CD4-positive, alpha-beta memory T cell (primary cell): ENCODE measurements around the gene ITSN1. TPM values are rescaled to one million over a fixed set of nuclear protein-coding genes. Genes with fewer than 3 reads are reported as not detected.

Experiments used
- CTCF ChIA-PET: fragments of 350-600 bp; sonication (Branson Sonifier 250); formaldehyde crosslinking; loops from one replicate; lab custom pipeline; 2021; ENCODE audit warnings: inconsistent platforms; ENCODE audit not compliant: partially characterized antibody; lab: Charles Lee
- POLR2A ChIA-PET: fragments of 350-600 bp; sonication (Branson Sonifier 250); formaldehyde crosslinking; loops from one replicate; lab custom pipeline; 2021; ENCODE audit not compliant: partially characterized antibody; lab: Charles Lee
- DNase-seq, 5 donors: peaks; one replicate each; pipeline versions ENCODE4 v3.0.0 to v3.0.0-alpha.2; 2020 to 2022; ENCODE audit warnings: mixed read lengths in 1 of 5
- H3K27ac ChIP-seq: one replicate; pipeline ENCODE4 v1.7.0; 2013; ENCODE audit warnings: low read depth, low read length
- H3K27me3 ChIP-seq: 2 replicates; pipeline ENCODE4 v1.7.0; 2013; ENCODE audit warnings: mild to moderate bottlenecking, low read length, moderate library complexity; ENCODE audit not compliant: insufficient read depth
- H3K36me3 ChIP-seq: 2 replicates; pipeline ENCODE4 v1.7.0; 2013; ENCODE audit warnings: mild to moderate bottlenecking, low read length, moderate library complexity; ENCODE audit not compliant: insufficient read depth
- H3K4me1 ChIP-seq: 2 replicates; pipeline ENCODE4 v1.7.0; 2013; ENCODE audit warnings: mild to moderate bottlenecking, low read length, moderate library complexity; ENCODE audit not compliant: insufficient read depth
- H3K4me3 ChIP-seq, 2 donors: one replicate each; pipeline ENCODE4 v1.7.0; 2013; ENCODE audit warnings: low read length in 2 of 2, mild to moderate bottlenecking in 1 of 2
- H3K9me3 ChIP-seq, 2 donors: one replicate each; pipeline ENCODE4 v1.7.0; 2013; ENCODE audit warnings: low read length in 2 of 2, control low read depth in 1 of 2; ENCODE audit not compliant: control insufficient read depth in 1 of 2
- H3K27ac Mint-ChIP-seq, 7 donors: one replicate each; pipeline ENCODE4 v1.8.0; 2020 to 2021; ENCODE audit warnings: mixed read lengths in 7 of 7, mild to moderate bottlenecking in 6 of 7, inconsistent platforms in 3 of 7, moderate library complexity in 3 of 7
- H3K27me3 Mint-ChIP-seq, 2 donors: one replicate each; pipeline ENCODE4 v1.8.0; 2020 to 2021; ENCODE audit warnings: mixed read lengths in 2 of 2
- H3K36me3 Mint-ChIP-seq, 2 donors: one replicate each; pipeline ENCODE4 v1.8.0; 2020 to 2021; ENCODE audit warnings: mixed read lengths in 2 of 2, inconsistent platforms in 1 of 2, mild to moderate bottlenecking in 1 of 2
- H3K4me1 Mint-ChIP-seq, 4 donors: one replicate each; pipeline ENCODE4 v1.8.0; 2020 to 2021; ENCODE audit warnings: mixed read lengths in 4 of 4, mild to moderate bottlenecking in 1 of 4
- H3K4me3 Mint-ChIP-seq, 8 donors: one replicate each; pipeline ENCODE4 v1.8.0; 2020 to 2021; ENCODE audit warnings: mixed read lengths in 8 of 8, mild to moderate bottlenecking in 7 of 8, moderate library complexity in 6 of 8, inconsistent platforms in 3 of 8
- H3K9me3 Mint-ChIP-seq, 8 donors: one replicate each; pipeline ENCODE4 v1.8.0; 2020 to 2021; ENCODE audit warnings: mixed read lengths in 8 of 8, mild to moderate bottlenecking in 5 of 8, inconsistent platforms in 3 of 8, moderate library complexity in 1 of 8
- intact Hi-C: fragments of 100-400 bp; cut with micrococcal nuclease; formaldehyde crosslinking; loops from one replicate; pipeline ENCODE4 v1.15.1; 2023
- polyA plus RNA-seq, 2 donors: library from polyadenylated mRNA; unstranded; fragments of 300-500 nt; fragmentation: Illumina TruSeq; gene quantifications; one replicate each; pipeline ENCODE4 v1.2.3, GENCODE V29; 2021
- total RNA-seq, 2 experiments: library from RNA; stranded (reverse); gene quantifications; one replicate each; pipeline ENCODE4 v1.2.3, GENCODE V29; 2021

The ITSN1 gene
- total and polyA plus RNA-seq, 4 experiments from 2014 or later, result 1.0 to 3.9 (median 3.0) TPM

GRCh38 chr21:33734291-33734690 is 92.0 kb downstream of the ITSN1 start:
- Histone ChIP-seq H3K27me3 (no peaks in the 10 kb centered on the region), H3K27ac (no peak overlapping the region), H3K4me1 (no peaks in the 10 kb centered on the region), H3K9me3 (no peaks in the 10 kb centered on the region), H3K36me3 (no peaks in the 10 kb centered on the region), H3K4me3 (no peak overlapping the region)
- Mint-ChIP-seq H3K27ac (no peak overlapping the region), H3K4me1 (no peaks in the 10 kb centered on the region), H3K9me3 (no peaks in the 10 kb centered on the region), H3K36me3 (no peaks in the 10 kb centered on the region), H3K4me3 (no peak overlapping the region), H3K27me3 (no peaks in the 10 kb centered on the region)
- DNase-seq, result no peak
- CTCF ChIA-PET, result no interaction called here
- intact Hi-C loops, result no loop called here
- POLR2A ChIA-PET, result no interaction called here

- Histone ChIP-seq H3K4me3 (no peak overlapping the region), H3K4me1 (no peaks in the 10 kb centered on the region), H3K9me3 (no peaks in the 10 kb centered on the region), H3K27me3 (no peaks in the 10 kb centered on the region), H3K27ac (no peak overlapping the region), H3K36me3 (no peaks in the 10 kb centered on the region)
- no peak for DNase-seq
- Mint-ChIP-seq H3K4me3 (no peak overlapping the region), H3K27me3 (no peaks in the 10 kb centered on the region), H3K36me3 (no peaks in the 10 kb centered on the region), H3K27ac (no peak overlapping the region), H3K9me3 (no peaks in the 10 kb centered on the region), H3K4me1 (no peaks in the 10 kb centered on the region)
- CTCF ChIA-PET, result no interaction called here
- POLR2A ChIA-PET, result no interaction called here
- intact Hi-C loops, result no loop called here
Measured at GRCh38 chr21:33734818-33735217, 92.5 kb downstream of the ITSN1 start.

- H3K27me3 ChIP-seq, result no peaks in the 10 kb centered on the region
- no peaks in the 10 kb centered on the region for H3K4me1 ChIP-seq
- ChIA-PET POLR2A (no interaction called here), CTCF (interaction anchor here (0.6 kb wide), 1 partner anchor 51 kb away, joined by 3 read pairs; no protein-coding TSS in a partner anchor)
- DNase-seq, result no peak
- H3K4me3 Mint-ChIP-seq, result no peak overlapping the region
- intact Hi-C loops, result no loop called here
- no peaks in the 10 kb centered on the region for H3K36me3 ChIP-seq
- no peak overlapping the region for H3K4me3 ChIP-seq
- H3K9me3 Mint-ChIP-seq, result no peaks in the 10 kb centered on the region
- H3K27ac ChIP-seq, result no peak overlapping the region
- H3K27ac Mint-ChIP-seq, result no peak overlapping the region
- H3K27me3 Mint-ChIP-seq, result no peaks in the 10 kb centered on the region
- H3K36me3 Mint-ChIP-seq, result no peaks in the 10 kb centered on the region
- no peaks in the 10 kb centered on the region for H3K4me1 Mint-ChIP-seq
- H3K9me3 ChIP-seq, result no peaks in the 10 kb centered on the region
Measured at GRCh38 chr21:33736569-33736968, 94.3 kb downstream of the ITSN1 start.

- H3K9me3 ChIP-seq, result no peaks in the 10 kb centered on the region
- DNase-seq, result no peak
- CTCF ChIA-PET, result no interaction called here
- no peak overlapping the region for H3K4me3 ChIP-seq
- H3K27me3 ChIP-seq, result no peaks in the 10 kb centered on the region
- no peak overlapping the region for H3K27ac Mint-ChIP-seq
- POLR2A ChIA-PET, result no interaction called here
- intact Hi-C loops, result no loop called here
- no peaks in the 10 kb centered on the region for H3K4me1 Mint-ChIP-seq
- no peak overlapping the region for H3K4me3 Mint-ChIP-seq
- H3K27ac ChIP-seq, result no peak overlapping the region
- H3K27me3 Mint-ChIP-seq, result peaks cover 0 to 4% of the 10 kb centered on the region in 2 donors
- peaks cover 0 to 3% (median 0%) of the 10 kb centered on the region in 8 donors for H3K9me3 Mint-ChIP-seq
- no peaks in the 10 kb centered on the region for H3K4me1 ChIP-seq
- H3K36me3 ChIP-seq, result no peaks in the 10 kb centered on the region
- H3K36me3 Mint-ChIP-seq, result no peaks in the 10 kb centered on the region
Measured at GRCh38 chr21:33739701-33740100, 97.4 kb downstream of the ITSN1 start.

GRCh38 chr21:33747420-33747819 is 105.1 kb downstream of the ITSN1 start:
- Histone ChIP-seq H3K4me1 (no peaks in the 10 kb centered on the region), H3K36me3 (no peaks in the 10 kb centered on the region), H3K9me3 (peaks cover 0 to 8% of the 10 kb centered on the region in 2 donors), H3K27ac (no peak overlapping the region), H3K27me3 (no peaks in the 10 kb centered on the region), H3K4me3 (no peak overlapping the region)
- CTCF ChIA-PET, result no interaction called here
- Mint-ChIP-seq H3K36me3 (peaks cover 4 to 9% of the 10 kb centered on the region in 2 donors), H3K9me3 (peaks cover 3 to 36% (median 22%) of the 10 kb centered on the region in 8 donors), H3K4me1 (no peaks in the 10 kb centered on the region), H3K4me3 (no peak overlapping the region), H3K27me3 (peaks cover 1 to 4% of the 10 kb centered on the region in 2 donors), H3K27ac (peak overlapping the region in 1 of 7 donors; percentile 51)
- POLR2A ChIA-PET, result no interaction called here
- intact Hi-C loops, result no loop called here
- no peak for DNase-seq

- Mint-ChIP-seq H3K27ac (no peak overlapping the region), H3K4me3 (no peak overlapping the region), H3K9me3 (peaks cover 3 to 36% (median 22%) of the 10 kb centered on the region in 8 donors), H3K27me3 (peaks cover 0 to 1% of the 10 kb centered on the region in 2 donors), H3K36me3 (peaks cover 4 to 9% of the 10 kb centered on the region in 2 donors), H3K4me1 (no peaks in the 10 kb centered on the region)
- Histone ChIP-seq H3K27me3 (no peaks in the 10 kb centered on the region), H3K36me3 (no peaks in the 10 kb centered on the region), H3K4me3 (no peak overlapping the region), H3K9me3 (peaks cover 0 to 8% of the 10 kb centered on the region in 2 donors), H3K4me1 (no peaks in the 10 kb centered on the region), H3K27ac (no peak overlapping the region)
- DNase-seq, result no peak
- intact Hi-C loops, result no loop called here
- ChIA-PET CTCF (interaction anchor here (1.1 kb wide), 1 partner anchor 76 kb away, joined by 5 read pairs; no protein-coding TSS in a partner anchor), POLR2A (no interaction called here)
Measured at GRCh38 chr21:33748903-33749302, 106.6 kb downstream of the ITSN1 start.

- H3K9me3 Mint-ChIP-seq, result peaks cover 3 to 31% (median 21%) of the 10 kb centered on the region in 8 donors
- peaks cover 4 to 6% of the 10 kb centered on the region in 2 donors for H3K36me3 Mint-ChIP-seq
- H3K4me1 Mint-ChIP-seq, result no peaks in the 10 kb centered on the region
- intact Hi-C loops, result no loop called here
- Histone ChIP-seq H3K4me1 (no peaks in the 10 kb centered on the region), H3K27me3 (no peaks in the 10 kb centered on the region), H3K9me3 (peaks cover 0 to 8% of the 10 kb centered on the region in 2 donors), H3K27ac (no peak overlapping the region), H3K4me3 (no peak overlapping the region), H3K36me3 (no peaks in the 10 kb centered on the region)
- CTCF ChIA-PET, result no interaction called here
- POLR2A ChIA-PET, result no interaction called here
- H3K27me3 Mint-ChIP-seq, result peaks cover 0 to 1% of the 10 kb centered on the region in 2 donors
- H3K27ac Mint-ChIP-seq, result no peak overlapping the region
- no peak for DNase-seq
- no peak overlapping the region for H3K4me3 Mint-ChIP-seq
Measured at GRCh38 chr21:33750017-33750416, 107.7 kb downstream of the ITSN1 start.
